ENCODE results near the gene TMEM221. TPM values are rescaled to one million over a fixed set of nuclear protein-coding genes. Genes with fewer than 3 reads are reported as not detected.
A peak's percentile ranks its signal among the peaks of the same experiment; 100 is the strongest.

Gene TMEM221
- total RNA-seq, 1 donor from 2014 or later, result not detected

DNA sequence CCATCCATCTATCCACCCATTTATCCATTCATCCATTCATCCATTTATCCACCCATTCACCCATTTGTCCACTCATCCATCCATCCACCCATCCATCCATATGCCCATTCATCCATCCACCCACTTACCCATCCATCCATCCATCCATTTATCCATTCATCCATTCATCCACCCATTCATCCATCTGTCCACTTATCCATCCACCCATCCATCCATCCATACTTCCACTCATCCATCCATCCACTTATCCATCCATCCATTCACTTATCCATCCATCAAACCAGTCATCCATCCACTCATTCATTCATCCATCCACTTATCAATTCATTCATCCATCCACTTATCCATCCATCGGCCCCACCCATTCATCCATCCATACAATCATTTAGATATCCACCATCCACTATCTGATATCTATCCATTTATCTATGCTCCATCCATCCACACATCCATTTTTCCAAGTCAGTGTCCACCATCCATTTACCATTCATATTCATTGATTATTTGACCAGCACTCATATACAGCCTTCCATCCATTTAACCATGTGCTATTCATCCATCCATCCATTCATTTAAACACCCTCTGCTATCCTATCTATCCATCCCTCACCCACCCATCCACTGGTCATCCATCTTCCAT lies 2.8 kb downstream of the TMEM221 start:
- intact Hi-C loops (cut with micrococcal nuclease), result loop anchor here (5.0 kb wide), 1 partner anchor 38 kb away; the partner anchor contains the start of gene BST2
- H3K36me3 Mint-ChIP-seq (ENCODE audit: low read depth), result no peaks in the 10 kb centered on the region
- peaks cover 15% of the 10 kb centered on the region for H3K27me3 Mint-ChIP-seq
- H3K9me3 Mint-ChIP-seq, result no peaks in the 10 kb centered on the region
- POLR2A ChIA-PET, result no interaction called here
- ATAC-seq (ENCODE audit: low read depth), result no peak
- CTCF ChIA-PET, result no interaction called here
- no peak overlapping the region for H3K27ac Mint-ChIP-seq
- peaks cover 9% of the 10 kb centered on the region for H3K4me1 Mint-ChIP-seq
- no peak for DNase-seq
- H3K4me3 Mint-ChIP-seq, result no peak overlapping the region
- TF ChIP-seq, protein P1, sequence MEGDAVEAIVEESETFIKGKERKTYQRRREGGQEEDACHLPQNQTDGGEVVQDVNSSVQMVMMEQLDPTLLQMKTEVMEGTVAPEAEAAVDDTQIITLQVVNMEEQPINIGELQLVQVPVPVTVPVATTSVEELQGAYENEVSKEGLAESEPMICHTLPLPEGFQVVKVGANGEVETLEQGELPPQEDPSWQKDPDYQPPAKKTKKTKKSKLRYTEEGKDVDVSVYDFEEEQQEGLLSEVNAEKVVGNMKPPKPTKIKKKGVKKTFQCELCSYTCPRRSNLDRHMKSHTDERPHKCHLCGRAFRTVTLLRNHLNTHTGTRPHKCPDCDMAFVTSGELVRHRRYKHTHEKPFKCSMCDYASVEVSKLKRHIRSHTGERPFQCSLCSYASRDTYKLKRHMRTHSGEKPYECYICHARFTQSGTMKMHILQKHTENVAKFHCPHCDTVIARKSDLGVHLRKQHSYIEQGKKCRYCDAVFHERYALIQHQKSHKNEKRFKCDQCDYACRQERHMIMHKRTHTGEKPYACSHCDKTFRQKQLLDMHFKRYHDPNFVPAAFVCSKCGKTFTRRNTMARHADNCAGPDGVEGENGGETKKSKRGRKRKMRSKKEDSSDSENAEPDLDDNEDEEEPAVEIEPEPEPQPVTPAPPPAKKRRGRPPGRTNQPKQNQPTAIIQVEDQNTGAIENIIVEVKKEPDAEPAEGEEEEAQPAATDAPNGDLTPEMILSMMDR (IDR thresholded peaks at IDR 0.05), result no peak

DNA sequence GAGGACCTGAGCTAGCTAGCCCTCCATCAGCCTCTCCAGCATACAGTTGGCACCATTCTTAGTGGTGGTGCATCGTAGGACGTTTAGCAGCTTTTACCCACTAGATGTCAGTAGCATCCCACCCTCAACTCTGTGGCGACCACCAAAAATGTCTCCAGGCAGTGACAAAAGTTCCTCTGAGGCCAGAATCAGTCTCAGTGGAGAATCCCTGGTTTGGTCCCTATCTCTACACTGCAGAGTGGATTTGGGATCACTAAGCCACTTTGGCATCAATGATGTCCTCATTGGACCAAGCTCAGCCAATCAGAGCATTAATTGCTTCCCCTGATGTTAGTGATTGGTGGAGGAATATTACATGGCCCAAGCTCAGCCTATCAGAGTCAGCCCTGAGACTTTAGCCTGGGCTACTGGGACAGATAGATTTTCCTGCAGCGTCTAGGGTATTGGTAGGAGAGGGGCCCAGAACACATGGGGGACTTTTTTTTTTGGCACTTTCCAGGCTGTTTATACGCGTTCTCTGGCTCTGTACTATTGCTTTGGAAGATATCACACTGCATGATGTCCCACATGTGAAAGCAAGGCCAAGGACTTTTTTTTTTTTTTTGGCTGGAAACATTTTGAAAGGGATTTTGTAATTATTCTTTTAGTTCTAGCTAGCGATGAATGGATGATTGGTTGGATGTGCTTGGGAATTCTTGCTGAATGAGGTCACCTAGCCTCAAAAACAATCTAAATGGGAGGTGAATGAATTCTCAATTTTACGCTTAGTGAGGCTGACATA lies 7.0 kb downstream of the TMEM221 start:
- ChIA-PET CTCF (interaction anchor here (0.8 to 1.3 kb wide), 5 partner anchors 25 to 164 kb away, joined by 3 to 6 read pairs (median 3); no protein-coding TSS in a partner anchor), POLR2A (interaction anchor here (0.7 to 0.9 kb wide), 4 partner anchors 22 to 165 kb away, joined by 3 to 4 read pairs (median 4); partner anchors contain the start of gene BST2)
- DNase-seq (no peak), ATAC-seq (ENCODE audit: low read depth) (peak; percentile 52)
- H3K36me3 Mint-ChIP-seq (ENCODE audit: low read depth), result no peaks in the 10 kb centered on the region
- intact Hi-C loops (cut with micrococcal nuclease), result no loop called here
- H3K4me3 Mint-ChIP-seq, result no peak overlapping the region
- H3K9me3 Mint-ChIP-seq, result no peaks in the 10 kb centered on the region
- TF ChIP-seq, protein P1 (IDR thresholded peaks at IDR 0.05), result no peak
- no peaks in the 10 kb centered on the region for H3K4me1 Mint-ChIP-seq
- H3K27me3 Mint-ChIP-seq, result no peaks in the 10 kb centered on the region
- no peak overlapping the region for H3K27ac Mint-ChIP-seq

DNA sequence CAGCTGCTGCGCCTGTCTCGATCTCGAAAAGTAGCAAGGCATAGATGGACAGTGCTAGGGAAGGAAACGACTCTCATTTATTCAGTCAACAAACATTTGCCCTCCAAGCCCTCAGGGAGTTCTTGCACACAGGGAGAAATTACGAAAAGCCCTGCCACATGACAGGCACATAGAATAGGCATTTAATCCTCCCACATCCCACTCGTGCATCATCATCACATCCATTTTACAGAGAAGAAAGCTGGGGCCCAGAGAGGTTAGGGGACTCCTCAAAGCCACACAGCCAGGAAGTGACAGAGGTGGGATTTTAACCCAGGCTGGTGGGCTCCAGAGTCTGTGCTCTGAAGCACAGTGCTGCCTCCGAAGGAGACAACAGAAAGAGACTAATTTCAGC lies 11.6 kb downstream of the TMEM221 start:
- no peaks in the 10 kb centered on the region for H3K4me1 Mint-ChIP-seq
- H3K27me3 Mint-ChIP-seq, result no peaks in the 10 kb centered on the region
- no peaks in the 10 kb centered on the region for H3K36me3 Mint-ChIP-seq (ENCODE audit: low read depth)
- intact Hi-C loops (cut with micrococcal nuclease), result no loop called here
- DNase-seq (no peak), ATAC-seq (ENCODE audit: low read depth) (no peak)
- no peak overlapping the region for H3K4me3 Mint-ChIP-seq
- ChIA-PET POLR2A (no interaction called here), CTCF (no interaction called here)
- no peaks in the 10 kb centered on the region for H3K9me3 Mint-ChIP-seq
- TF ChIP-seq, protein P1 (IDR thresholded peaks at IDR 0.05), result no peak
- H3K27ac Mint-ChIP-seq, result no peak overlapping the region

DNA sequence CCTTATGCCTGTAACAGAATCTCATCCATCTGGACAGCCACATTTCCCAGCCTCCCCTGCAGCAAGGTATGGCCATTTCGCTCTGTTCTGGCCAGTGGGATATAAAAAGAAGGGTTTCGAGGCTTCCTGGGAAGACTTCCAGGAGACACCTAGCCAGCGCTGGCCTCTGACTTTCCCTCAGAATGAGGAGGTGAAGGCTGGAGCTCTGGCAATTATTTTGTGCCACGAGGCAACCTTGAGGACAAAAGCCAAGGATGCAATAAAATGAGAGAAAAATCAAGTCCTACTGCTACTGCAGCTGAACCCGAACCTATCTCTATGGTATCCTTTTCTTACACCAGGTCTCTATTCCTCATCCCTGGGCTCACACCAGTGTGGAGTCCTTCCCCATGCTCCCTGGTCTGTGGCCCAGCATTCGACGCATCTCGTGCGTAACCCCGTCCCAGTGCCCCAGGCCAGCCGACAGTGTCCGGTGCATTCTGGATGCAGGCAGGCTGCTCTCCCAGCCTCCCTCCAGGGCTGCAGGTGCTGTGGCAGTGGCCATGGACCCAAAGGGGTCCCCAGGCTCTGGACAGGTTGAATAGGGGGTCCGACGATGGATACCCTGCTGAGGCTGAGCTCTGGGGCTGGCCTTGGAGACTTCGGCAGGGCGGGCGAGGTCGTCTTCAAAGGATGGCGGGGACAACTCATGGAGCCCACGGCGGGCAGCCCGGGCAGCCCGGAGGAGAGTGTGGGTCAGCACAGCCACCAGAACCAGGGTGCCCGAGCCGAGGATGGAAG lies 12.2 kb downstream of the TMEM221 start:
- Mint-ChIP-seq H3K4me3 (no peak overlapping the region), H3K27me3 (no peaks in the 10 kb centered on the region), H3K9me3 (no peaks in the 10 kb centered on the region), H3K36me3 (ENCODE audit: low read depth) (no peaks in the 10 kb centered on the region), H3K27ac (no peak overlapping the region), H3K4me1 (no peaks in the 10 kb centered on the region)
- DNase-seq, result no peak
- TF ChIP-seq, protein P1 (IDR thresholded peaks at IDR 0.05), result no peak
- CTCF ChIA-PET, result no interaction called here
- ATAC-seq (ENCODE audit: low read depth), result no peak
- POLR2A ChIA-PET, result no interaction called here
- intact Hi-C loops (cut with micrococcal nuclease), result no loop called here

DNA sequence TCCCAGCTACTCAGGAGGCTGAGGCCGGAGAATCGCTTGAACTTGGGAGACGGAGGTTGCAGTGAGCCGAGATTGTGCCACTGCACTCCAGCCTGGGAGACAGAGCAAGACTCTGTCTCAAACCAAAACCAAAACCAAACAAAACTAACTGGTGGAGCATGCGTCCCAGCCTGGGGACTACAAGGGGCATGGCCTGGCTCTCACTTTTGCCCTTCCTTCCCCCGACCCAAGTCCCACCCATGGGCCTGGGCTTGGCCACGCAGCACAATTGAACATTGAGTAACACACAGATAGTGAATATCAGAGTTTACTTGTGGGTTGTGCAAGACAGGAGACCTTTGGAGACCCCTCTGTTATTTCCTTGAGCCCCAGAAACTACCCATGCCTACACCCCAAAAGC lies 13.2 kb downstream of the TMEM221 start:
- no peak for ATAC-seq (ENCODE audit: low read depth)
- no peaks in the 10 kb centered on the region for H3K4me1 Mint-ChIP-seq

More for the DNA sequence above, 13.2 kb downstream of the TMEM221 start:
- Mint-ChIP-seq H3K36me3 (ENCODE audit: low read depth) (no peaks in the 10 kb centered on the region), H3K27me3 (no peaks in the 10 kb centered on the region), H3K27ac (no peak overlapping the region), H3K4me3 (no peak overlapping the region), H3K9me3 (no peaks in the 10 kb centered on the region)
- ChIA-PET POLR2A (no interaction called here), CTCF (no interaction called here)
- TF ChIP-seq, protein P1 (IDR thresholded peaks at IDR 0.05), result no peak
- no peak for DNase-seq
- intact Hi-C loops (cut with micrococcal nuclease), result no loop called here

All from activated B cell treated with CpG ODN at 0.5 μM for 24 hours (primary cell).